ENCODE data around the gene RPL41.

The RPL41 gene

DNA sequence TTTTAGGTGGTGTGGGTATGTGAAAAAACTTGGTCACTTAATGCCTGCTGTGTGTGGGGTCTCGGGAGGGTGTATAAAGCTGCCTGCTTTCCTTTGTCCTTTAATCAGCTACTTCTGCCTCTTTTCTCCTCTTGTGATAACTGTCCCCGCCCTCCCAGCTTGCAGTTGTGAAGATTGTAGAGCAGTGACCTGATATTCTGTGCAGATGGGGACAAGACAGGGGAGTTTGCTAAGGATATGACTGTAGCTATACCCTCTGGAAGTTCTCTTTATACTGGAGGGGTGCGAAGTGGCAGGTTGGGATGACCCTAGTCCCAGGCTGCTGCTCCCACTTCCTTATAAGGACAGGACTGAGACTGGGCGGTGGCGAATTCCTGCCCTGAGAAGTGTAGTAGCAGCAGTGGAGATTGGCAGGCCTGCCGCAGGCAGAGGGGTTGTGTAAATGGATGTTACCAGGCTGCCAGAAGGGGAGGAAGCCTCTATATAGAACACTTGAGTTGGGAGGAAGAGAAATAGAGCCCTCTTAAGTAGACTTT, 42.6 kb downstream of the RPL41 start:
- no peaks in the 10 kb centered on the region for H3K9me3 ChIP-seq (ENCODE audit: control insufficient read depth in 2 of 2, low read length in 2 of 2)
- no peaks in the 10 kb centered on the region for H3K27me3 ChIP-seq (ENCODE audit: control insufficient read depth in 2 of 2, insufficient read depth in 2 of 2, low read length in 2 of 2)
- H3K9ac ChIP-seq (ENCODE audit: low read depth in 1 of 2, low read length in 2 of 2), result peak overlapping the region; percentile 99 to 100
- H3K4me3 ChIP-seq (ENCODE audit: low read length in 2 of 2), result peak overlapping the region; percentile 88 to 99
- H3K4me1 ChIP-seq (ENCODE audit: control insufficient read depth in 2 of 2, insufficient read depth in 2 of 2, low read length in 2 of 2), result peaks cover 20 to 25% of the 10 kb centered on the region in 2 donors
- H3K27ac ChIP-seq (ENCODE audit: low read depth in 2 of 2, low read length in 2 of 2), result peak overlapping the region; percentile 97 to 99
- H3K36me3 ChIP-seq (ENCODE audit: control insufficient read depth in 2 of 2, insufficient read depth in 2 of 2, low read length in 2 of 2), result peaks cover 41 to 46% of the 10 kb centered on the region in 2 donors

DNA sequence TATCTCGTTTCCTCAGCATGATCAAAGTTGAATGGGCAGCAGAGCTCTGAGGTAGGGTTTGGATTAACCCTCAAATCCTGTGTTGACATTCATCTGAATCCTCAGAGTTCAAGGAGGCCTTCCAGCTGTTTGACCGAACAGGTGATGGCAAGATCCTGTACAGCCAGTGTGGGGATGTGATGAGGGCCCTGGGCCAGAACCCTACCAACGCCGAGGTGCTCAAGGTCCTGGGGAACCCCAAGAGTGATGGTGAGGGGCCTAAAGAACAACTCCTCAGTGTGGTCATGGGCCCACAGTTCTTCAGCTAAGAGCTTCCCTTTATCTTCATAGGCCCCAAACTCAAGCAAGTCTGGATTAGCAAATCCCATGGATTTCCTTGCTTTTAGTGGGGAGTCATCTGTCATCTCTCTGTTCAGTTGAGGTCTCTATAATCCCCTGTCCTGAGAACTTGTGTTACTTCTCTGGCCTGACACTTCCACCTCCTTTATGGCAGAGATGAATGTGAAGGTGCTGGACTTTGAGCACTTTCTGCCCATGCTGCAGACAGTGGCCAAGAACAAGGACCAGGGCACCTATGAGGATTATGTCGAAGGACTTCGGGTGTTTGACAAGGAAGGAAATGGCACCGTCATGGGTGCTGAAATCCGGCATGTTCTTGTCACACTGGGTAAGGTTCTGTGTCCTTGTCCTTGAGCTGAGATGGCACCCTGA, 43.2 kb downstream of the RPL41 start:
- peak overlapping the region; percentile 97 to 99 for H3K27ac ChIP-seq (ENCODE audit: low read depth in 2 of 2, low read length in 2 of 2)
- peaks cover 45 to 51% of the 10 kb centered on the region in 2 donors for H3K36me3 ChIP-seq (ENCODE audit: control insufficient read depth in 2 of 2, insufficient read depth in 2 of 2, low read length in 2 of 2)
- no peaks in the 10 kb centered on the region for H3K9me3 ChIP-seq (ENCODE audit: control insufficient read depth in 2 of 2, low read length in 2 of 2)
- H3K27me3 ChIP-seq (ENCODE audit: control insufficient read depth in 2 of 2, insufficient read depth in 2 of 2, low read length in 2 of 2), result no peaks in the 10 kb centered on the region
- peak overlapping the region; percentile 88 to 99 for H3K4me3 ChIP-seq (ENCODE audit: low read length in 2 of 2)
- peaks cover 20 to 25% of the 10 kb centered on the region in 2 donors for H3K4me1 ChIP-seq (ENCODE audit: control insufficient read depth in 2 of 2, insufficient read depth in 2 of 2, low read length in 2 of 2)
- peak overlapping the region; percentile 99 to 100 for H3K9ac ChIP-seq (ENCODE audit: low read depth in 1 of 2, low read length in 2 of 2)

DNA sequence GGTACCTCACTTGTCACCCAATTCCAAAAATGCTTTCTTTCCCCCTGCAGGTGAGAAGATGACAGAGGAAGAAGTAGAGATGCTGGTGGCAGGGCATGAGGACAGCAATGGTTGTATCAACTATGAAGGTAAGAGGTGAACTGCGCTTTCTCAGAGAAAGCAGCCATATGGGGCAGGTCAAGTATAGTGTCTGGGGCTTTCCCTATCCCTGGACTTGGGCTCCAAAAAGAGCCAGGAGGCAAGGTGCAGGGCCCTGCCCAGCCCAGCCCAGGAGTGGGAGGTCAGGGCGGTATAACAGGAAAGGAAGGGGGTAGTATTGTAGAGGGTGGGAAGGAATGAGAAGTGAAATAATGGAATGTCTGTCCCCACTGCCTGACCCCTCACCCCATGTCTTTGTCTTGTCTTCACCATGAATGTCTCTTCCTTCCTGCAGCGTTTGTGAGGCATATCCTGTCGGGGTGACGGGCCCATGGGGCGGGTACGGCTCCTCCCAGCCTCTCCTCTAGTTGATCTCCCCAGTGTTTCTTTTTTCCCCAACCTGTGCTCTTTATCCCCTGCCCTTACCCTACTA, 43.8 kb downstream of the RPL41 start:
- Histone ChIP-seq H3K4me1 (ENCODE audit: control insufficient read depth in 2 of 2, insufficient read depth in 2 of 2, low read length in 2 of 2) (peaks cover 20 to 25% of the 10 kb centered on the region in 2 donors), H3K27me3 (ENCODE audit: control insufficient read depth in 2 of 2, insufficient read depth in 2 of 2, low read length in 2 of 2) (no peaks in the 10 kb centered on the region), H3K36me3 (ENCODE audit: control insufficient read depth in 2 of 2, insufficient read depth in 2 of 2, low read length in 2 of 2) (peaks cover 49 to 52% of the 10 kb centered on the region in 2 donors), H3K4me3 (ENCODE audit: low read length in 2 of 2) (peak overlapping the region; percentile 88 to 99), H3K27ac (ENCODE audit: low read depth in 2 of 2, low read length in 2 of 2) (peak overlapping the region; percentile 97 to 99), H3K9me3 (ENCODE audit: control insufficient read depth in 2 of 2, low read length in 2 of 2) (no peaks in the 10 kb centered on the region), H3K9ac (ENCODE audit: low read depth in 1 of 2, low read length in 2 of 2) (peak overlapping the region; percentile 99 to 100)

DNA sequence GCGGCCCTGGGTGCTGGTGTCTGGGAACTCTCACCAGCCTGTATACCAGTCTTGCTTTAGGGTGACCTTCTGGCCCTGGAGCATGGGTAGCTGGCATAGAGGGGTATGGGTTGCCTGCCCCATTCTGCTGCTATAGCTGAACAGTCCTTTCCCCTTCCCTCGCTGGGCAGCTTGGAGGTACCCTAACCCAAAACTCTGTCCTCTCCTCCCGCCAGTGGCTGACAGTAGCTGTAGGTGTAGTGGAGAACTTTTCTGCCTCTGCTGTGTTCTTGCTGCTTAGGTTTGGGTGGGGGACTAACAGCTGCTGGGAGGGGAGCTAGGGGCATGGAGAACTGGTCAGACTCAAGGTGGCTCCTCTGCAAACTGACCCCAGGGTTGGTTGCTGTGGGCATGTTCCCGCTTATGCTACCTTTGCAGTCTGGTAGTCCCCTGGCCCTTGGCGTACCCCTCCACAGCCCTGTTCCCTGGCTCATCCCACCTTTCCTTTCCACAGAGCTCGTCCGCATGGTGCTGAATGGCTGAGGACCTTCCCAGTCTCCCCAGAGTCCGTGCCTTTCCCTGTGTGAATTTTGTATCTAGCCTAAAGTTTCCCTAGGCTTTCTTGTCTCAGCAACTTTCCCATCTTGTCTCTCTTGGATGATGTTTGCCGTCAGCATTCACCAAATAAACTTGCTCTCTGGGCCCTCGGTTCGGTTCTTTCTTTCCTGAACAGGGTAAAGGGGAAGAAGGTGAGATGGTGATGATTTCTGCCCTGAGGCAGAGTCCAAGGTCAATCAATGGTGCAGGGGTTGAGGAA, 44.7 kb downstream of the RPL41 start:
- Histone ChIP-seq H3K27ac (ENCODE audit: low read depth in 2 of 2, low read length in 2 of 2) (peak overlapping the region; percentile 97 to 99), H3K4me3 (ENCODE audit: low read length in 2 of 2) (peak overlapping the region; percentile 88 to 99), H3K9me3 (ENCODE audit: control insufficient read depth in 2 of 2, low read length in 2 of 2) (no peaks in the 10 kb centered on the region), H3K36me3 (ENCODE audit: control insufficient read depth in 2 of 2, insufficient read depth in 2 of 2, low read length in 2 of 2) (peaks cover 57 to 59% of the 10 kb centered on the region in 2 donors), H3K4me1 (ENCODE audit: control insufficient read depth in 2 of 2, insufficient read depth in 2 of 2, low read length in 2 of 2) (peaks cover 20 to 25% of the 10 kb centered on the region in 2 donors), H3K27me3 (ENCODE audit: control insufficient read depth in 2 of 2, insufficient read depth in 2 of 2, low read length in 2 of 2) (no peaks in the 10 kb centered on the region), H3K9ac (ENCODE audit: low read depth in 1 of 2, low read length in 2 of 2) (peak overlapping the region; percentile 99 to 100)

DNA sequence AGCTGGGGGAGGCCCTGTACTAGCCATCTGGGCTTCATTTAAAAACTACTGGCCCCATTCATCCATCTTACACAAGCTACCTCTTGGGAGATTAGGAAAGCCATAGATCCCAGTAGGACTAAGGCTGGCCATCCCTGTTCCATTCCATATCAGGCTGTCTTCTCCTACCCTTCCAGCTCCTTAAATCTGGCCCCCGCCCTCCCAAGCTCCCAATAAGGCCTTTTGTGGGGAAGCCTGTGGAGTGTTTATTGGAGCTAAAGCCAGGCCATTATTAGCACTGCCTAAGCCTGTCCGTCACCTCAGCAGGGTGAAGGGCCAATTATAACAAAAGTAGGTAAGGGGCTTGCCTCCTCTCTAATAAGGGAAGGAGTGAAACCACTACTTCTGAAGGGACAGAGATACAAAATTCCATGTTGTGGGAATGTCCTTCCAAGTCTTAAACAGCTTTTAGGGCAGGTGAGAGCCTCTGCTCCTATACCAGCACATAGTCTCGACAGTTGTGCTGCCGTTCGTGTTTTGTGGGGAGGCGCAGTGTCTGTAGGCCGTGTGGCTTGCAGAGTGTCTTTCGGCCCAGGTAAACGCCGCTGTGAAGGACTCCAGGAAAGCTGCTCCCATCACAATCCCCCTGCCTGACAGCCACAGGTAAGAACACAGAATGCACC, 45.4 kb downstream of the RPL41 start:
- Histone ChIP-seq H3K4me1 (ENCODE audit: control insufficient read depth in 2 of 2, insufficient read depth in 2 of 2, low read length in 2 of 2) (peaks cover 20 to 25% of the 10 kb centered on the region in 2 donors), H3K27me3 (ENCODE audit: control insufficient read depth in 2 of 2, insufficient read depth in 2 of 2, low read length in 2 of 2) (no peaks in the 10 kb centered on the region), H3K27ac (ENCODE audit: low read depth in 2 of 2, low read length in 2 of 2) (peak overlapping the region; percentile 97 to 99), H3K36me3 (ENCODE audit: control insufficient read depth in 2 of 2, insufficient read depth in 2 of 2, low read length in 2 of 2) (peaks cover 57 to 61% of the 10 kb centered on the region in 2 donors), H3K4me3 (ENCODE audit: low read length in 2 of 2) (peak overlapping the region in 1 of 2 donors; percentile 99), H3K9me3 (ENCODE audit: control insufficient read depth in 2 of 2, low read length in 2 of 2) (no peaks in the 10 kb centered on the region), H3K9ac (ENCODE audit: low read depth in 1 of 2, low read length in 2 of 2) (no peak overlapping the region)

DNA sequence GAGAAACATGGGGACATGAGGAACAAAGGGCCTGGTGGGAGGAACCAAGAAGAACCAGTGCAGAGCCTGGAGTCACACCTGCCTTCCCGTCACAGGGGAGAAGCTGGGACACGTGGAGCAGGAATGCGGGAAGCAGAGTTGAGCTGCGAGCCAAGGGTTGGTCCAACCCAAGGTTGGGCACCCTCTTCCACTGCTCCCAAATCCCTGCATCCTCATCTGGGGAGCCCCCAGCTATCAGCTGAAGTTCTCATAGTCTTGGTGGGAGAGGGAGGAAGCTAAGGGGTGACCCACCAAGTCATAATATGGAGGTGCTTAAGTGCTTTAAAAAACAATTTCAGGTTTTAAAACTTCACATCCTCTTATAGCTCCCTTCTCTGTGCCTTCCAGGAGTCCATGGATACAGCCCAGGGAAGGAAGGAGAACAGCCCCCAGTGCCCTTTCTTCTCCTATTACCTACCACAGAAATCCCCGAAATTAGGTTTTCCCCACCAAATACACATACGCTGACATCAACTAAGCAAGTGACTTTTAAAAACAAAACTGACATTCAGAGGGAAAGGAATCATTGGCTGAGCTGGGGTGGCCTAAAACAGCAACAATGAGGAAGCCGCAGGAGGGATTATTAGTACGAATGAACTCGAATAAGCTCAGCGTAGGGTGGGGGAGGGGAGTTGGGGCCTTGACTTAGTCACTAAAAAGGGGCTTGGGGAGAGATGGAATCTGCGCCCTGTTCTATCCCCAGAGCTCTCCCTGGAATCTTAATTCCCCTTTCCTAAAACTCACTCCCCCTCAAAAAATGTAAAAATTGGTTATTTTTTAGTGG, 46.2 kb downstream of the RPL41 start:
- Histone ChIP-seq H3K4me3 (ENCODE audit: low read length in 2 of 2) (no peak overlapping the region), H3K27ac (ENCODE audit: low read depth in 2 of 2, low read length in 2 of 2) (peak overlapping the region; percentile 8 to 11), H3K4me1 (ENCODE audit: control insufficient read depth in 2 of 2, insufficient read depth in 2 of 2, low read length in 2 of 2) (peaks cover 20 to 22% of the 10 kb centered on the region in 2 donors), H3K9me3 (ENCODE audit: control insufficient read depth in 2 of 2, low read length in 2 of 2) (no peaks in the 10 kb centered on the region), H3K36me3 (ENCODE audit: control insufficient read depth in 2 of 2, insufficient read depth in 2 of 2, low read length in 2 of 2) (peaks cover 62 to 66% of the 10 kb centered on the region in 2 donors), H3K27me3 (ENCODE audit: control insufficient read depth in 2 of 2, insufficient read depth in 2 of 2, low read length in 2 of 2) (no peaks in the 10 kb centered on the region), H3K9ac (ENCODE audit: low read depth in 1 of 2, low read length in 2 of 2) (no peak overlapping the region)

DNA sequence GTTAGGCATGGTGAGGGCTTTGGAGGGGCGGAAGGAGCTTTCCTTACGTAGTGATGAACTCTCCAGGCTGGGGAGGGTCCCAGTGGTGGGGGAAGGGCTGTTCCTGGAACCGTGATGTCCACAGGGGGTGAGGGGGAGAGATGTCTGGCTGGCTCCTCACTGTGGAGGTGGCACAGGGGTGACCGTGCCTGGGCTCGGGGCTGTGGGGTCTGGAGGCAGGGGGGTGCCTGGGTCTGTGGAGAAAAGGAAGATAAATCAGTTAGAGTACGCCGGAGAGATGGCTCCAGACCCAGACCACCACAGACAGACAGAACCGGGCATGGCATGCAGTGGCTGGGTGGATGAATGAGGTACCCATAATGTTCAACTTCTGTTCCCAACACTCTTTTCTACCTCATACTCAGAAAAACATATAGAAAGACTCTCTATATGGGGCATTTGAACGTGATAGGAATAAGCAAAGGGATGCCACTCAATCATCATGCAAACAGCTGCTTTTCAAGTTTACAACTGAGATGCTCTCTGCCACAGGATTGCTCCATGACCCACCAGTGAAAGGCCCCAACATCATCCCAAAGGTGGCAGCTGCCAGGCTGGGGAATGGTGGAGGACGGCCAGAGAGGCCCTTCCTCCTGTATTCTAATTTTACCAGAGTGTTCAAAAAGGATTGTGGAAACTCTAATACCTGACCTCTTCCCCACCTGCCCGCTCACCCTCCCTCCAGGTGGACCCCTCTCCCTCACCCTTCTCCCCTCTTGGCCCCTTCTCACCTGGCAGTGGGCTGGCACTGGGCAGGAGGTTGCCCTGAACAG, 47.3 kb downstream of the RPL41 start:
- Histone ChIP-seq H3K27me3 (ENCODE audit: control insufficient read depth in 2 of 2, insufficient read depth in 2 of 2, low read length in 2 of 2) (no peaks in the 10 kb centered on the region), H3K9me3 (ENCODE audit: control insufficient read depth in 2 of 2, low read length in 2 of 2) (no peaks in the 10 kb centered on the region), H3K4me3 (ENCODE audit: low read length in 2 of 2) (no peak overlapping the region), H3K36me3 (ENCODE audit: control insufficient read depth in 2 of 2, insufficient read depth in 2 of 2, low read length in 2 of 2) (peaks cover 70 to 73% of the 10 kb centered on the region in 2 donors), H3K4me1 (ENCODE audit: control insufficient read depth in 2 of 2, insufficient read depth in 2 of 2, low read length in 2 of 2) (peaks cover 20 to 22% of the 10 kb centered on the region in 2 donors), H3K9ac (ENCODE audit: low read depth in 1 of 2, low read length in 2 of 2) (no peak overlapping the region), H3K27ac (ENCODE audit: low read depth in 2 of 2, low read length in 2 of 2) (no peak overlapping the region)

DNA sequence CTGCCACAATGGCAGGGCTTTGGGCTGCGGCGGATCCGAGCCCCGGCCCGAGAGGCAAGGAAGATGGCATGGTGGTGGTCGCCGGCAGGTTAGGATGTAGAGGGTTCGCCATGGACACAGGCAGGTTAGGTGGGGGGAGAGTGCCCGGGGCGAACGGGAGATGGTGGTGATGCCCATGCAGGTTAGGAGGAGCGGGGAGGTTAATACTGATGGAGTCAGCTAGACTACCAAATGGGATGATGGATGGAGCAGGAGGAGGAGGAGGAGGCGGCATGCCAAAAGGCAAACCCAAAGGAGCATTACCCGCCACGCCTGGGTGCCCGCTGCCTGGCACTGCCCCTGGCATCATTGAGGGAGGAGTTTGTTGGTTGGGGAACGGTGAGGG, 47.9 kb downstream of the RPL41 start:
- no peak overlapping the region for H3K4me3 ChIP-seq (ENCODE audit: low read length in 2 of 2)
- no peak overlapping the region for H3K9ac ChIP-seq (ENCODE audit: low read depth in 1 of 2, low read length in 2 of 2)
- no peaks in the 10 kb centered on the region for H3K27me3 ChIP-seq (ENCODE audit: control insufficient read depth in 2 of 2, insufficient read depth in 2 of 2, low read length in 2 of 2)
- peaks cover 76% of the 10 kb centered on the region in 2 donors for H3K36me3 ChIP-seq (ENCODE audit: control insufficient read depth in 2 of 2, insufficient read depth in 2 of 2, low read length in 2 of 2)
- peaks cover 16 to 20% of the 10 kb centered on the region in 2 donors for H3K4me1 ChIP-seq (ENCODE audit: control insufficient read depth in 2 of 2, insufficient read depth in 2 of 2, low read length in 2 of 2)
- no peaks in the 10 kb centered on the region for H3K9me3 ChIP-seq (ENCODE audit: control insufficient read depth in 2 of 2, low read length in 2 of 2)
- H3K27ac ChIP-seq (ENCODE audit: low read depth in 2 of 2, low read length in 2 of 2), result no peak overlapping the region
